Stimulated activated naive CD4-positive, alpha-beta T cell treated with Interleukin-2 at 50 U/mL for 16 hours (primary cell): ENCODE data around the gene OTUD3.
"Not testable (repeated sequence)": the region's sequence is repeated elsewhere in the genome, so short reads cannot be mapped to it uniquely, and the experiment has no call there.

Experiments used
- DNase-seq: peaks from one replicate; lab custom pipeline; 2025; lab: John Stamatoyannopoulos, UW

Gene OTUD3

DNA sequence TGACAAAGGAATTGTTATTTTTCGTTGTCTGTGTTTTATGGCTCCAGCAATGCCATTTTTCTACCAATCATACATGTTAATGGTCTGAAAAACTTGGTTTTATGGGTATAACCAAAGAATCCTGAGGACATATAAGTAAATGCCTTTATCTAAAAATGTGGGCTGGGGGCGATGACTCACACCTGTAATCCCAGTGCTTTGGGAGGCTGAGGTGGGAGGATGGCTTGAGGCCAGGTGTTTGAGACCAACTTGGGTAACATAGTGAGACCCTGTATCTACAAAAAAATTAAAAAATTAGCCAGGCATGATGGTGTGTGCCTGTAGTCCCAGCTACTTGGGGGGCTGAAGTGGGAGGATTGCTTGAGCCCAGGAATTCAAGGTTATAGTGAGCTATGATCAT, 12.7 kb upstream of the OTUD3 start:
- not testable (repeated sequence) for DNase-seq

DNA sequence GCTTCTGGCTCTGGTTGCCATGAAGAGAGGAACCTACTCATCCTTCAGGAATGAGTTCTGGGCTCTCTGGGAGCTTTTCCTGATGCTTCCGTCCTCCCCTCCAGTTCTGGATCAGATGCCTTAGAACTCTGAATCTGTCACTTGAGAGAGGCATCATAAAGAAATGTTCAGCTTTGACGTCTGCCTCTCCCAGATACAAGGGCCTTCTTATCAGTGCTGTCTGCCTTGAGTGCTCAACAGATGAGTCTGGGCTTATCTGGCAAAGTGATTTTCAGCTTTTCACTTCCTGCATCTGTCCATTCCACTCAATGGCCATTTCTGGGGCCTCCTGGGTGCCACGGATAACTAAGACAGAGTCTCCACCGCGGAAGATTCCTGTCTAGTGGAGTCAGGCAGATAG, 12.3 kb upstream of the OTUD3 start:
- DNase-seq: no peak

DNA sequence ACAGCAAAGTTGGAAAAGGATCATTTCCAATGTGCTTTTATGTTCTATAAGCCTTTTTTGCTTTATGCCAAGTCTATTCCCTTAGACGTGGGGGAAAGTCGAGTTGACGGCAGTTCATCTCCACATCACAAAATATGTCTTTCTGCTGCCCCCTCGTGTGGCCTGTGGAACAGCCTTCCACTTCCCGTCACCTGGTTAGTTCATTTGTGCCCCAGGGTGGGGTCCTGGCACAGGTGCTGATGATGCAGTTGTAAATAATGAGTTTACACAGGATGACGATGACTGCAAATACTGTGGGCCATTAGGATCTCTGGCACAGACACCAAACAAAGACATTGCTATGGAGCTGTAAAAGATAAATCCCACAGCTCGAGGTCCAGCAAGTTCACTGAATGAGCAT, 10.0 kb upstream of the OTUD3 start:
- DNase-seq: no peak

DNA sequence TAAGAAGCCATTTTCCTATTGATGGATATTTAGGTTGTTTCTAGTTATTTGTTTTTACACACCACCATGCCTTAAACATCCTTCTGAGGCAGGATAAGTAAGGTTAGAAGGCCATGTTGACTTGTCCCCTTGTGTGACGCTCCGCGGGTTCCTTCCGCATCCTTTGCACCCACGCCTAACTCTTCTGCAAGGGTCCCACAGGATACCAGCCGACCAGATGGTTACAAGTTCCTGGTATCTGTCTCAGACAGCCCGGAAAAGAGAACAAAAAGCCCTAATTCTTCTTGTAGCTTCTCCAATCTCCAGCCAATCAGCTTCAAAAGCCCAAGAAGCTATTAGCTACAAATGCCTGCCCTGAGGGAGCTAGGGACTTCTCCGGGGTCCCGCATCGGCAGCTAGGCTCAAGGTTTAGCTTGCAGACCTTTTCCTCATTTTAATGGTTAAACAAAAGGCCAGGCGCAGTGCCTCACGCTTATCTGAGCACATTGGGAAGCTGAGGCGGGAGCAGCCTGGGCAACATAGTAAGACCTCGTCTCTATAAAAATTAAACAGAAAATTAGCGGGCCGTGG, 4.9 kb upstream of the OTUD3 start:
- DNase-seq: no peak

- no peak for DNase-seq
Measured at GRCh38 chr1:19877821-19878636, 4.2 kb upstream of the OTUD3 start.

- DNase-seq: no peak
Measured at GRCh38 chr1:19878637-19878985, 3.6 kb upstream of the OTUD3 start.

DNA sequence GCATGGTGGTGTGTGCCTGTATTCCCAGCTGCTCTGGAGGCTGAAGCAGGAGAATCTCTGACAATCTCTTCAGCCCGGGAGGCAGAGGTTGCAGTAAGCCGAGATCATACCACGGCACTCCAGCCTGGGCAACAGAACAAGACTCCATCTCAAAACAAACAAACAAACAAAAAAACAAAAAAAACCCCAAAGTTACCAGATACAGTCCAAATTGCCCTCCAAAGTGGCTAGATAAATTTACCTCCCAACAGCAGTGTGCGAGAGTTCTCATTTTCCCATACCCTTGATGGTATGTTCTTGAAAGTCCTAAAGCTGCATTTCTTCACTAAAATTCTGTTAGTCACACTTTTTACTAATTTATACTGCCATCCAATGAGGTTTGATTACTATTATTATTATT, 3.0 kb upstream of the OTUD3 start:
- no peak for DNase-seq

GRCh38 chr1:19879661-19880060, 2.5 kb upstream of the OTUD3 start:
- no peak for DNase-seq

DNA sequence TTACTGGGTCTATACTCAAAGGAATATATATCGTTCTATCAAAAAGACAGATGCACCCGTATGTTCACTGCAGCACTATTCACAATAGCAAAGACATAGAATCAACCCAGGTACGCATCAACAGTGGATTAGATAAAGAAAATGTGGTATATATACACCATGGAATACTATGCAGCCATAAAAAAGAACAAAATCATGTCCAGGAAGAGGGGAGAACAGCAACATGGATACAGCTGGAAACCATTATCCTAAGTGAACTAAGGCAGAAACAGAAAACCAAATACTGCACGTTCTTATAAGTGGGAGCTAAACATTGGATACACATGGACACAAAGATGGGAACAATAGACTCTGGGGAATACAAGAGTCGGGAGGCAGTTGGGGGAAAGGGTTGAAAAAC, 1.4 kb upstream of the OTUD3 start:
- DNase-seq: not testable (repeated sequence)

DNA sequence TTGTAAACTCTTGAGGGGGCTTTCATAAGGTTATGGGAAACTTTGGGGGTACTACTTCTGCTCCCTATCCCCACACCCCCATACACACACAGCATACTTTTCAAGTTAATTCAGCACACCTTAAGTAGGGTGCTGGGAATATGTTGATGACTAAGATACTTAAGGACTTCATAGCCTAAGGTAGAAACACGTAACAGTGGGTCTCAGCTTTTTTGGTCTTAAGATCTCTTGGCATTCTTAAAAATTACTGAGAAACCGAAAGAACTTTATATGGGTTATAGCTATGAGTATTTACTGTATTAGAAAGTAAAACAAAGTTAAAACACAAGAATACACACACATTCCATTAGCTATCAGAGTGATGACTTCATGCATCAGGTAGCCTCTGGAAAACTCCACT, 2.1 kb downstream of the OTUD3 start:
- DNase-seq: no peak

DNA sequence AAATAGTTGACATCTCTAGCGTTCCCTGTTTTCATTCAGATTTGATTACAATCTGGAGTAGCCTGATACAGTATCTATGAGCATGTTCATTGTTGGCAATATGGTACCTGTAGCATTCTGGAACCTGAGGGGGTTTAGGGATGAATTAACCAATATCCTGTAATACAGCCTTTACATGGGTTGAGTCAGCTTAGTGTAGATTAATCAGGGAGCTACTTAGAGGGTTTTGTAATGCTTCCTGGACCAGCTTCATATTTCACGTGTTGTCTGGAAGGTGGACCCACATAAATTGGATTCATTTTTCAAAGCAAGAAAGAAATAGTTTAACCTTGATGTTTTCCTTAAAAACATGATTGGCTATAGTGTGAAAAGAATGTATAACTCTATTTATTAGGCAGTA, 3.6 kb downstream of the OTUD3 start:
- no peak for DNase-seq

- no peak for DNase-seq
Measured at GRCh38 chr1:19888112-19888511, 5.9 kb downstream of the OTUD3 start.

DNA sequence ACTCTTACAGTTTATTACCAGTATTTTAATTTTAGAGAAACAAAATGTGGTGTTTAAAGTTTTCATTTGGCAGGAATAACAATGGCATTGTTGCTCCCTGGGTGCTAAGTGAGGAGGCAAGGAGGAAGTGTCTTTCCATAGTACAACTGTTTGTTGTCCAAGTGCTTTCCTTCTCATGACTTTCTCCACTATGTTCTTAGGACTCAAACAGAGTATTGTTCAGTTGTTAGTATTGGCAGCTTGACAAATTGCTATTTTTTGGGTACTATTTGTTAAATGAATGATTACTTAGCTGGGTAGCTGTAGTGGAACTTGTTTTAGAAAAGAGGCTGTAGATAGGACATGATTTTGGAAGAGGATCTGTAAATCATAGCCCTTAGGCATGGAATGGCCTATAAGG, 7.5 kb downstream of the OTUD3 start:
- no peak for DNase-seq

DNA sequence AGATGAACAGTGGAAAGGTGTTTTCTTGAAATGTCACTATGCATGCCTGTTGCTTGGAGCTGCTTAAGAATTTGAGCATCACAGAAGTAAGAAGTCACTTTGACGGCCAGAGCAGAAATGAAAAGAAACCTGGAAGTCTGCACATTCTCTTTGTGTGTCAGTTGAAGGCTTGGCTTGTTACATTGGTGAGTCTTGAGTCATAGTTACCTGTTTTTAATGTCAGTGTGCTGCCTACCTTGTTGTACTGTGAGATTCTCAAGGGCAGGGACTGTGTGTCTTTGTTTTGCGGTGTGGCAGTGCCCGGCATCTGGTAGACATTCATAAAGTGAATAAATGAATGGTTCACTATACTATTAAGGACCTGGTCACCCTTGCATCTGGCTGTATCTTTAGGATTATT, 9.9 kb downstream of the OTUD3 start:
- no peak for DNase-seq

GRCh38 chr1:19892628-19893168, 10.5 kb downstream of the OTUD3 start:
- no peak for DNase-seq

DNA sequence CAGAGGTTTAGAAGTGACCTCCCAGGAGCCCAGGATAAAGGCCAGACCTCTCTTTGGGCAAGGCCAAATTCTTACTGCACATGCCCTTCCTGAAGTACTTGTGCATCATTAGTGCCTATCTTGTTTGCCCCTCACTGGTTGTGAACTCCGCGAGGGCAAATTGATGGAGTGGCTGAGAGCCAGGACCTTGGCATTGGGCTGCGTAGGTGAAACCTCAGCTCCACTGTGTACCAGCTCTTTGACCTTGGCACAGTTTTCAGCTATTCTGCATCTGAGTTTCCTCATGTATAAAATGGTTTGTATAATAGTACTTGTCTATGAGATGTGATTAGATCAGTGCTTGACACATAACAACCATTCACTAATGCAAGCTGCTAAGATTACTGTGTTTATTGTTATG, 11.5 kb downstream of the OTUD3 start:
- no peak for DNase-seq

DNA sequence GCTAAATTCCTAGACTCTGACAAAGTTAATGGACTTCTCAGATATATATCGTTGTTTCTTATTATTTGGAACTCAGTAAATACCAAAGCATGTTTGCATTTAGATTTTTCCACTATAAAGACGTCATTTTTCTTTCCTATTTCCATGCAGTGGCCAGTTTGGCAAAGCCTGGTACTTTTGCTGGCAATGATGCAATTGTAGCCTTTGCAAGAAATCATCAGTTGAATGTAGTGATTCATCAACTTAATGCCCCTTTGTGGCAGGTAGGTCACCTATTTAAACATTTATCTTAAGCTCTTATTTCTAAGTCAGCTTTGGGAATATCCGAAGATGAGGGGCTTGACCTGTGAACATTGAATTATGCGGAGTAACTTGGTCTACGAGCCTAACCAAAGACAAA, 12.0 kb downstream of the OTUD3 start:
- no peak for DNase-seq

DNA sequence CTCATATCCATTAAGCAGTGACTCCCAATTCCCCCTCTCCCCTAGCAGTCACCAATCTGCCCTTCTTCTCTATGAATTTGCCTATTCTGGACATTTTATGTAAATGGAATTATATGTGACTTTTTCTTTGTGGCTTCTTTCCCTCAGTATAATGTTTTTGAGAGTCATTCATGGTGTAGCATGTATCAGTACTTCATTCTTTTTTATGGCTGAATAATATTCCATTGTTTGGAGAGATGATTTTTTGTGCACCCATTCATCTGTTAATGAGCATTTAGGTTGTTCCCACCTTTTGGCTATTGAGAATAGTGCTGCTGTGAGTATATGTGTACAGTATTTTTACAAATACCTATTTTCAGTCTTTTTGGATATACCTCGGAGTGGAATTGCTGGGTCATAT, 19.5 kb downstream of the OTUD3 start:
- DNase-seq: no peak

DNA sequence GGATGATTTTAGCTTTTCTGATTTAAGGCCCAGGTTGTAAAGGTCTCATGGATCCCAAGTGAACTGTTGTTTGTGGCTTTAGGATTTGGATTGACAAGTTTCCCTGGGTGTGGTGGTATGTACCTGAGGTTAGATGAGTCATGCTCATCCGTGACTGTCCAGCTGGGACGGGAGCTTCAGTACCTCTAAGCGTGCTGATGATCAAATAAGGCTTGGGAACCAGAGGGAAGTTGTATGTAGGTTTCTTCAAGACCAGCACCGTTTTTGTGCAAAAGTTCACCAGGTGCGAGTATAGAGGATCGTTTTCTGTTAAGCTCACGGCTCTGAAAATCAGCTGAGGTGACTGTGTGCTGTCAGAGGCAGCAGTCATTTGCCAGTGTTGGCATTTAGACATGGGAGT, 21.4 kb downstream of the OTUD3 start:
- DNase-seq: no peak

DNA sequence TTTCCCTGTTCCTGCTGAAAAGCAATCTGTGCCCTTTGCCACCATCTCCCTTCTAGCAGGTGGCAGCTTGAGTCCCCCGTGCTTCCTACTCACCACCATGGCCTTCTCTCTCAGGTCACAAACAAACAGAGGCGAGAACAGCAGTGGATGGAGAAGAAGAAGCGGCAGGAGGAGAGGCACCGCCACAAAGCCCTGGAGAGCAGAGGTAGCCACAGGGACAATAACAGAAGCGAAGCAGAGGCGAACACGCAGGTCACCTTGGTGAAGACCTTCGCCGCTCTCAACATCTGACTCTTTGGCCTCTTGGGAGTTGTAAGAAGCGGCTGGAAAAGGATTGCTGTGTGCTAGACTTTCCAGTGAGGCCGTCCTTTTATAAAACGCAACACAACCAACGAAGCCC, 25.3 kb downstream of the OTUD3 start:
- no peak for DNase-seq

DNA sequence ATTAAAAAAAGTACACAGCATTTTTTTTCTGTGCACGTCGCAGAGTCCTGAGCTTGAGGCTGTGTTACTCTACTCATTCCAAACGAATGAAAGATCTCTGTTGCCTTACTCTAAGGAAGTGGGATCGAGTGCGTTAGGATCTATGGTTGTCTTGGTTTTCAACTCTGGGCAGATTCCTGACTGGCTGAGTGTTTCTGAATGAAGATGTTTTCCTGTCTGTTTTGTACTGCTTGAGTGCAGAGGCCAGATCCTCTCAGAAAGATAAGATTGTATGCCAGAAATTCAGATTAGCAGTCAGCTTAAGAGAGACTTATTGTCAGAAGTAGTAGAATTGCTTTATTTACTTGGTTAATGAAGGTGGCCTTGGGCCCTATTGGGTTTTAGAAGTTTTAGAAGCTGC, 27.2 kb downstream of the OTUD3 start:
- no peak for DNase-seq

DNA sequence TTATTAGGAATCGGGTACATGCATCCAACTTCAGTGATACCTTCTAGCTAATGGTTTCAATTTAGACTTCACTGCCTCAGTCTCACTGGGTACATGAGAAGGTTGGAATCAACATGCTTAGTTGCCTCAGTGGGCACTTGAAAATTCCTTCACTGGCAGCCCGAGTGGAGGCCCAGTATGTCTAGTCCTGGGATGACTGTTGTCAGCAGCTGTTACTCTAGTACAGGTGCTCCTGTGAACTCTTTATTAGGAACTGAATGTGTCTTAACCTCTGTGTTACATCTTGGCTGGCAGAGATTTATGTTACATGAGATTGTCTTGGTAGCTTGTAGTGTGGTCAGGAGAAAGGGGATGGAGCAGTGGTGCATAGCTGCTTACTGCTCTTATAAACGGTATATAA, 27.8 kb downstream of the OTUD3 start:
- no peak for DNase-seq

DNA sequence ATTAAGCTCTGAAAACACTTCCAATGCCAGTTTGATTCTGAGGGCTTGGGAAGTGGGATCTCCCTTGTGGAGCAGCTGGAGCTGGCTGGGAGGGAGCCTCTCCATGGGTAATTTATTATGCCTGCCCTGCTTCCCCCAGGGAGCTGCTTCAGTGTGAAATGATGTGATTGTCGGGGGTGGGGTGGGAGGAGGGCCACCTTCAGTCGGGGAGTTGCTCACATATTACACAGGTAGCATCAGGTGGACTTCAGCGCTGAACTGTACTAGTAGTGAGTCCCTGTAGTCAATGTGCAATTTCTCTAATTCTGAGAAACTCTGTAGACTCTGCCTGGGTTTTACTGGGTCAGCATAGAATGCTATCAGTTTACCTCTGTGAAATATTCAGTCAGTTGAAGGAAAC, 28.5 kb downstream of the OTUD3 start:
- no peak for DNase-seq

- peak; percentile 71 for DNase-seq
Measured at GRCh38 chr1:19918057-19918456, 35.9 kb downstream of the OTUD3 start.
